COLO668 (cell line): Measurements from ENCODE around the gene HYAL2.
A peak's percentile ranks its signal among the peaks of the same experiment; 100 is the strongest.

Experiments
- DNase-seq: peaks from one replicate; lab custom pipeline; 2025; ENCODE audit not compliant: unreplicated experiment; lab: John Stamatoyannopoulos, UW

The HYAL2 gene

GRCh38 chr3:50330330-50330729, 7.8 kb upstream of the HYAL2 start:
- DNase-seq = no peak

- peak; percentile 95 for DNase-seq
Measured at GRCh38 chr3:50327943-50328691, 5.6 kb upstream of the HYAL2 start, which contains the start of gene TUSC2. TSS of gene TUSC2 (minus strand) at chr3:50328223. CDS start at chr3:50328099, 124 bp downstream.

GRCh38 chr3:50327129-50327528, 4.6 kb upstream of the HYAL2 start:
- DNase-seq = no peak

- DNase-seq = no peak
Measured at GRCh38 chr3:50326182-50326541, 3.6 kb upstream of the HYAL2 start.

DNA sequence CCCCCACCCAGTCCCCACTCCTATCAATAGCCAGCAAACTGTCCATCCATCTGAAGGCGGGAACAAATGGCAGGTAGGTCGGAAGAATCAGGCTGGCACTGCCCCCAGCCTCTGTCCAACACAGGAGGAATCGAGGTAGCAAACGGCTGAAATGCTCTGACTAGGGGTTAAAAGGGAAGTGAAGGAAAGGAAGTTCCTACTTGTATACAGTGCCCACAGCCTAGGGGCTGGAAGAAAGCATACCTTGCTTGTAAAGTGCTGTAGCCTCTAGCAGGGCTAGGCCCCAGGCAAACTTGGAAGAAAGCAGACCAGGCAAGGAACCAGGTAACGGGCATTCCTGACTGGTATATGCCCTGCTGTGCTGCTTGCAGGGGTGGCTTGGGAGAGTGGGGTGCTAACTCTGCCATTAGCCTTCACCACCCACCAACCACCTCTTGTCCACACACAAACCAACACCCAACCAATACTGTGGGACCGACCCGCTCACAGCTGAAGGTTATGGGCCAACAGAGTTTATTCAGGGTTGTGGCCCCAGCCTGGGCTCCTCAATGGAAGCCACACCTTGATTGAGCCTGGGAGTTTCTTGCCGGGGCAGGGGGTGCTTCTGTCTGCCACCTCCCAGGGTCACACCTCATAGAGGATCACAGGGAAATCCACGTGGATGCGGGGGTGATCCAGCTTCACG, 3.1 kb upstream of the HYAL2 start:
- no peak for DNase-seq

- no peak for DNase-seq
Measured at GRCh38 chr3:50325113-50325480, 2.6 kb upstream of the HYAL2 start.

- peak; percentile 65 for DNase-seq
Measured at GRCh38 chr3:50324351-50325112, 2.0 kb upstream of the HYAL2 start.

GRCh38 chr3:50323614-50324199, 1.2 kb upstream of the HYAL2 start:
- DNase-seq = no peak

DNA sequence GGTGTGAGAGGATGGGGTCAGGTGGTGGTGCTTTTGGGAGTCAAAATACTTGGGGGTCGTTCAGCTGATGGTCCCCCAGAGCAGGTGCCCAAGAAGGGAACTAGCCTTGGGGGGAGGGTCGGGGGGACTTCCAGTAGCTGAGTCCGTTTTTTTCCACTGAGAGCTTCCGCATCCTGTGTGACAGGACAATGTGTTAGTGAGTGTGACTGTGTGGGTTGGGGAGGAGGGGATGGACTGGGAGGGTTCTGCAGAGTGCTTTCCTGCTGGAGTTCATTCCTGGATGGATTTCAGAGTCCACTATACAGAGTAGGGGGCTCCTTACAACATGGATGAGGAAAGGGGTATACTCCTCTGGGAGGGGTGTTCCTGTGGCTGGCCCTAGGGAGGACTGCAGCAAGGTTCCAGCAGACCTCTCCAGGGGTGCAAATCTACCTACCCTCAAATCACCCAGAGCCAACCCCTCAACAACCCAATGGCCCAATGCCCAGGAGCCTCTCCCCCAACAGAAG, 601 bp upstream of the HYAL2 start:
- peak; percentile 60 for DNase-seq

DNA sequence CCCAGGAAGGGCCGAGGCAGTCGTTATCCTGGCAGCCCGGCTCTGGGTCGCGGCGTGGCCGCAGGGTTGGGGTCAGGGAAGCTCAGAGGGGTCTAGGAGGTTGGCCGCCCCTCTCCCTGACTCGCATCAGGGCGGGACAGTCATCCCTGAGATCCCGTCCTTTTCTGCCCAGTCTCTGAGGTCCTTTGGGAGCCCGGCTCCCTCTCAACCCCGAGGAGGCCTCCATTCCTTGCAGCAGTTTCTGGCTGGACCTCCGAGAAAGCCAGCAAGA, 495 bp downstream of the HYAL2 start:
- DNase-seq = no peak

GRCh38 chr3:50321336-50322114, 1.0 kb downstream of the HYAL2 start:
- DNase-seq = peak; percentile 86

GRCh38 chr3:50320853-50321335, 1.7 kb downstream of the HYAL2 start:
- peak; percentile 66 for DNase-seq

- no peak for DNase-seq
Measured at GRCh38 chr3:50319894-50320625, 2.5 kb downstream of the HYAL2 start.

DNA sequence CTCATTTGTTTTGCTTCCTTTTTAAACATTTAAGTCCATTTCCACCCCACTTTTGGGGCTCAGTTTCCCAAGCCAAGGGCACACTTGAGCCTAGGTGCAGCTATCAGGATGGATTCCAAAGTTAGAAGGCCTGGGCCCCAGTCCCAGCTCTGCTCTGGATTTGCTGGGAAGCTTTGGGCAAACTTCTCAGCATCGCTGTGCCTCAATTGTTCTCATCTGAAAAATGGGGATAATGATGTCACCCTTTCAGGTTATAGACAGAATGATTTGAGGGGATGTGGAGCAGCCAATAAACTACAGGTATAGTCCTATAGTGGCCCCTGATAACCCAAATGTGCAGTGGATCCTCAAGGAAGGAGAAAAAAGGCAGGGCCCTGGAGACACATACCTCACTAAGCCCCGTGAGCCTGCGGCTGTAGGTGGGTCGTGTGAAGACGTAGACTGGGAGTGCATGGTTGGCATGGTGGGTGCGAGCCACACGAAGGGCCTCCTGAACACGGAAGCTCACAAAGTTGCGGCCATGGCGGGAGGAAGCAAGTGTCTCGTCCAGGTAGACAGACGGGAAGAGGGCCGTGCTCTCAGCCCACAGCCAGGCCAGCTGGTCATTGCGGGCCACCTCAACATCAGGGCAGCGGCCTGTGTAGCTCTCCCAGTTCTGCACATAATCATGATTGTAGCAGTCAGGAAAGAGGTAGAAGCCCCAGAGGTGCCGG, 3.2 kb downstream of the HYAL2 start:
- DNase-seq = no peak

- DNase-seq = no peak
Measured at GRCh38 chr3:50318615-50319014, 3.9 kb downstream of the HYAL2 start.

GRCh38 chr3:50318163-50318562, 4.4 kb downstream of the HYAL2 start:
- DNase-seq = no peak

DNA sequence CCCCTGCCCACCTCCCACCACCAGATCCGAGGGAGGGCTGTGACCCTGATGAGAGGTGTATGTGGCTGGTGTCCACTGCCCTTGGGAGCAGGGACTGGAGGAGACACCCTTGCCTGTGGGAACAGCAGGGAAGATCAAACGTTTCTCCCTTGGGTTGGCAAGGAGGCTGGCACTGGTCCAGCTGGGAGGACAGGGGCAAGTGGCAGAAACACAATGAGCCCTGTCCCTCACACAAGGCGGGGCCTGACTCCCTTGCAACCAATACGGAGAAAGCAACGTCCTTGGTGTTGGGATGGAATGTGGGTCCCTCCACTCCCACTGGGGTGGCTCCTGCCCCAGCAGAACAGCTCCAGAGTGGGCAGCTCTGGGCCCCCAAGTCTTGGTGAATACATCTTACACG, 5.2 kb downstream of the HYAL2 start:
- peak; percentile 15 for DNase-seq

- DNase-seq = peak; percentile 32
Measured at GRCh38 chr3:50316657-50317242, 5.8 kb downstream of the HYAL2 start.

DNA sequence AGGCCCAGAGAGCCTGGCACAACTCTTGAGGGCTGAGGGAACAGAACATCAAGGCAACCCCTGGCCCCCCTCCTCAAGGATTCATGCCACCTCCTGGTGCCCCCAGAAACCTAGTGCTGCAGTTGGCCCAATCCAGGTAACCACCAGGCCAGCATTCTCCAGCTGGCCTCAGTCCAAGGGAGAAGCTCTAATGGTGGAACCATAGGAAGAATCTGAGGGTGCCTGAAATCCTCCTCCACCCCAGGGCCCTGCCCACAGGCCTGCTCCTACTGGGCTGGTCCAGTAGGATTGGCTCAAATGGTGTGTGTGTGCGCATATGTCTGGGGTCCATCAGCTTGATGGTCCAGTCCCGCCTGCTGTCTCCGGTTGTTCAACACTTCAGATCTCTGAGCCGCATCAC, 7.7 kb downstream of the HYAL2 start:
- DNase-seq = no peak
